IMR-90 (cell line): Measurements from ENCODE around the gene SHB. TPM values are rescaled to one million over a fixed set of nuclear protein-coding genes. Genes with fewer than 3 reads are reported as not detected.
A peak's percentile ranks its signal among the peaks of the same experiment; 100 is the strongest.

Experiments
- ATAC-seq: fragments of 200-7000 bp; cut with Tn5 transposase; 2 replicates; pipeline ENCODE4 v1.9.1; 2020; ENCODE audit warnings: low read depth, mild to moderate bottlenecking, moderate library complexity
- BruUV-seq: library from RNA; stranded (reverse); fragments of 400-500 nt; replicated peaks from 2 replicates; lab custom pipeline; 2021; lab: Mats Ljungman, UMichigan
- CTCF ChIA-PET: fragments of 300-600 bp; formaldehyde crosslinking; extraction: SDS; loops from one replicate; lab custom pipeline; 2021; ENCODE audit warnings: antibody characterized with exemption; lab: Yijun Ruan, JAX
- POLR2A ChIA-PET: fragments of 300-600 bp; sonication (Branson Sonifier 250); formaldehyde crosslinking; loops from one replicate; lab custom pipeline; 2022; ENCODE audit warnings: antibody characterized with exemption; ENCODE audit not compliant: unreplicated experiment; lab: Charles Lee
- DNase-seq: peaks from one replicate; pipeline ENCODE4 v3.0.0; 2013
- H2AFZ ChIP-seq: replicated peaks from 2 replicates; pipeline ENCODE3; 2013; ENCODE audit warnings: low read length, mild to moderate bottlenecking; ENCODE audit not compliant: poor library complexity
- H2AK5ac ChIP-seq: 2 replicates; pipeline ENCODE4 v1.6.1; 2013; ENCODE audit warnings: low read depth, low read length, inconsistent platforms
- H2AK9ac ChIP-seq: replicated peaks from 2 replicates; pipeline ENCODE3; 2013; ENCODE audit warnings: mild to moderate bottlenecking, low read depth, low read length, moderate library complexity; ENCODE audit not compliant: poor library complexity
- H2BK120ac ChIP-seq: 2 replicates; pipeline ENCODE4 v1.6.1; 2013; ENCODE audit warnings: low read depth, low read length, inconsistent platforms
- H2BK15ac ChIP-seq: 3 replicates; pipeline ENCODE4 v1.6.1; 2013; ENCODE audit warnings: low read depth, low read length, inconsistent platforms
- H2BK20ac ChIP-seq: 2 replicates; pipeline ENCODE4 v1.6.1; 2013; ENCODE audit warnings: low read depth, mild to moderate bottlenecking, inconsistent platforms, low read length, moderate library complexity
- H2BK5ac ChIP-seq: 2 replicates; pipeline ENCODE4 v1.6.1; 2013; ENCODE audit warnings: mild to moderate bottlenecking, low read depth, low read length, inconsistent platforms; ENCODE audit not compliant: poor library complexity, severe bottlenecking
- H3K14ac ChIP-seq: replicated peaks from 2 replicates; pipeline ENCODE4 v1.6.1; 2013; ENCODE audit warnings: low read depth, low read length, inconsistent platforms
- H3K18ac ChIP-seq: 2 replicates; pipeline ENCODE4 v1.6.1; 2013; ENCODE audit warnings: low read depth, low read length, control low read depth
- H3K23ac ChIP-seq: 2 replicates; pipeline ENCODE4 v1.6.1; 2013; ENCODE audit warnings: low read depth, low read length, inconsistent platforms
- H3K27ac ChIP-seq: 2 replicates; pipeline ENCODE4 v1.5.1; 2013; ENCODE audit warnings: mild to moderate bottlenecking, control low read depth, low read length; ENCODE audit not compliant: insufficient read depth
- H3K27me3 ChIP-seq: 2 replicates; pipeline ENCODE4 v1.6.1; 2013; ENCODE audit warnings: low read length; ENCODE audit not compliant: control insufficient read depth, insufficient read depth
- H3K36me3 ChIP-seq: 2 replicates; pipeline ENCODE4 v1.6.1; 2013; ENCODE audit warnings: low read length, mixed read lengths; ENCODE audit not compliant: control insufficient read depth, insufficient read depth
- H3K4ac ChIP-seq: 2 replicates; pipeline ENCODE4 v1.6.1; 2013; ENCODE audit warnings: low read depth, low read length, inconsistent platforms
- H3K4me1 ChIP-seq: 2 replicates; pipeline ENCODE4 v1.6.1; 2013; ENCODE audit warnings: low read length, mixed read lengths; ENCODE audit not compliant: control insufficient read depth, insufficient read depth
- H3K4me2 ChIP-seq: 2 replicates; pipeline ENCODE4 v1.6.1; 2013; ENCODE audit warnings: low read depth, mild to moderate bottlenecking, control low read depth, low read length, moderate library complexity
- H3K4me3 ChIP-seq: 2 replicates; pipeline ENCODE4 v1.5.1; 2013; ENCODE audit warnings: low read depth, mild to moderate bottlenecking, control low read depth, low read length, moderate library complexity; ENCODE audit not compliant: insufficient read depth
- H3K56ac ChIP-seq: 2 replicates; pipeline ENCODE4 v1.6.1; 2013; ENCODE audit warnings: low read length, inconsistent platforms; ENCODE audit not compliant: insufficient read depth; ENCODE audit errors: extremely low read depth
- H3K79me1 ChIP-seq, 2 experiments: 2 replicates each; pipeline ENCODE4 v1.6.1; 2013; ENCODE audit warnings: low read length in 2 of 2, inconsistent platforms in 1 of 2, low read depth in 1 of 2
- H3K9ac ChIP-seq: 2 replicates; pipeline ENCODE4 v1.6.1; 2013; ENCODE audit warnings: low read depth, low read length, control low read depth
- H3K9me1 ChIP-seq: 2 replicates; pipeline ENCODE4 v1.6.1; 2013; ENCODE audit warnings: low read length, inconsistent platforms; ENCODE audit not compliant: insufficient read depth
- H3K9me3 ChIP-seq: 2 replicates; pipeline ENCODE4 v1.6.1; 2013; ENCODE audit warnings: low read length; ENCODE audit not compliant: control insufficient read depth, insufficient read depth
- H4K20me1 ChIP-seq: 2 replicates; pipeline ENCODE4 v1.6.1; 2013; ENCODE audit warnings: low read length, inconsistent platforms; ENCODE audit not compliant: insufficient read depth
- H4K5ac ChIP-seq: 2 replicates; pipeline ENCODE4 v1.6.1; 2013; ENCODE audit warnings: mild to moderate bottlenecking, low read depth, low read length, control low read depth
- H4K8ac ChIP-seq, 2 experiments: 2 replicates each; pipeline ENCODE4 v1.6.1; 2013; ENCODE audit warnings: low read depth in 2 of 2, low read length in 2 of 2, control low read depth in 1 of 2, inconsistent platforms in 1 of 2
- H4K91ac ChIP-seq: 2 replicates; pipeline ENCODE4 v1.6.1; 2013; ENCODE audit warnings: low read depth, low read length, inconsistent platforms; ENCODE audit not compliant: insufficient read depth
- BHLHE40 ChIP-seq: fragments of 150-350 bp; IDR thresholded peaks from 2 replicates; pipeline ENCODE4 v1.6.1; 2016; ENCODE audit warnings: mild to moderate bottlenecking, low read depth, low read length
- CHD1 ChIP-seq: IDR thresholded peaks from 2 replicates; pipeline ENCODE4 v1.6.1; 2012; ENCODE audit warnings: low read depth, low read length, improper control_type of control experiment
- MAFK ChIP-seq: IDR thresholded peaks from 2 replicates; pipeline ENCODE4 v1.6.1; 2012; ENCODE audit warnings: low read depth, low read length, improper control_type of control experiment
- MXI1 ChIP-seq: IDR thresholded peaks from 2 replicates; pipeline ENCODE4 v1.6.1; 2012; ENCODE audit warnings: low read depth, mild to moderate bottlenecking, low read length, moderate library complexity, borderline replicate concordance
- WGBS, 2 experiments: methylation state at CpG; one replicate each; pipeline versions ENCODE4 v1.1.5 to v1.1.7; 2013; ENCODE audit warnings: missing lambda C conversion rate in 2 of 2; ENCODE audit not compliant: insufficient read length in 1 of 2; ENCODE audit errors: extremely low coverage in 2 of 2; 5-methylcytosine and 5-hydroxymethylcytosine counted together
- dilution Hi-C: fragments of 300-500 bp; cut with HindIII; formaldehyde crosslinking; loops from one replicate; pipeline ENCODE4 v1.14.3; 2018; ENCODE audit warnings: low sequenced_read_pairs; ENCODE audit not compliant: unreplicated experiment
- in situ Hi-C: fragments of 300-500 bp; cut with MboI; formaldehyde crosslinking; loops from 3 replicates; pipeline ENCODE4 v1.14.3; 2019; ENCODE audit warnings: low sequenced_read_pairs, inconsistent platforms, mixed read lengths
- intact Hi-C: fragments of 100-400 bp; cut with micrococcal nuclease; formaldehyde crosslinking; loops from 2 replicates; pipeline ENCODE4 v1.10.0; 2022
- polyA plus RNA-seq, 3 experiments: library from polyadenylated mRNA; depleted of rRNA; stranded (reverse); fragments of >200 nt; gene quantifications; 2 replicates each; pipeline ENCODE4 v1.2.3, GENCODE V29; 2012; ENCODE audit warnings: low replicate concordance in 1 of 3
- total RNA-seq: library from RNA; depleted of rRNA; stranded (reverse); fragments of >200 nt; gene quantifications from 2 replicates; pipeline ENCODE4 v1.2.3, GENCODE V29; 2012

SHB gene
- total and polyA plus RNA-seq, 2 of the 4 experiments (the other 2 are of a cell fraction): 6.1 to 20.4 TPM

- peak overlapping the region; percentile 79 for H2AK5ac ChIP-seq
- no peak overlapping the region for H2BK20ac ChIP-seq
- dilution Hi-C loops (no loop called here), intact Hi-C loops (loop anchor here (5.0 kb wide), 2 partner anchors 43 to 163 kb away; no protein-coding TSS in a partner anchor), in situ Hi-C loops (no loop called here)
- no peak overlapping the region for H2BK120ac ChIP-seq
- TF ChIP-seq MXI1 (no peak), MAFK (no peak), CHD1 (no peak), BHLHE40 (no peak)
- H3K14ac ChIP-seq: no peak overlapping the region; the same call in 1 of the 2 replicates
- ATAC-seq (no peak), DNase-seq (no peak)
- ChIA-PET POLR2A (no interaction called here), CTCF (interaction anchor here (0.6 kb wide), 1 partner anchor 42 kb away, joined by 3 read pairs; no protein-coding TSS in a partner anchor)
- peak overlapping the region; percentile 63; the same call in 1 of the 2 replicates for H3K27ac ChIP-seq
- no peak overlapping the region for H2BK15ac ChIP-seq
- H3K36me3 ChIP-seq: peaks cover 14% of the 10 kb centered on the region
- no peak overlapping the region for H2BK5ac ChIP-seq
- peak overlapping the region; percentile 39; the same call in 1 of the 2 replicates for H3K4ac ChIP-seq
- H3K79me1 ChIP-seq: peaks cover 55 to 92% of the 10 kb centered on the region in 2 experiments; a peak in 3 of 4 replicates
- H3K4me1 ChIP-seq: peaks cover 15% of the 10 kb centered on the region
- no peak overlapping the region; the same call in 1 of the 2 replicates for H3K9ac ChIP-seq
- no peaks in the 10 kb centered on the region for H3K9me3 ChIP-seq
- H2AK9ac ChIP-seq: no peak overlapping the region
- H4K20me1 ChIP-seq: peaks cover 32% of the 10 kb centered on the region
- peak overlapping the region; percentile 42 for H4K5ac ChIP-seq
- no peak overlapping the region for H2AFZ ChIP-seq
- H3K23ac ChIP-seq: peak overlapping the region; percentile 13; the same call in 1 of the 2 replicates
- BruUV-seq: no TSS peak
- H3K56ac ChIP-seq: no peak overlapping the region
- H4K91ac ChIP-seq: no peak overlapping the region
- WGBS, 2 experiments: 70% methylated on average over 2 of the region's 3 CpGs; no CpG with 5 or more reads in 1 of the 2 experiments
- H4K8ac ChIP-seq: peak overlapping the region in 1 of 2 experiments; percentile 56; a peak in 1 of 4 replicates
- no peaks in the 10 kb centered on the region for H3K27me3 ChIP-seq
- no peak overlapping the region for H3K4me3 ChIP-seq
- H3K9me1 ChIP-seq: peaks cover 24% of the 10 kb centered on the region
- H3K4me2 ChIP-seq: no peak overlapping the region
- peak overlapping the region; percentile 2; the same call in 1 of the 2 replicates for H3K18ac ChIP-seq
These were observed 90.0 kb downstream of the SHB start for GRCh38 chr9:37978983-37979382.
